Endothelial cell of umbilical vein (primary cell): ENCODE measurements around the gene RPL22L1.

Experiments
- CTCF ChIP-seq, 2 donors: IDR thresholded peaks; 1 replicate in 1 of 2; 2 replicates in 1 of 2; pipeline ENCODE4 v1.5.1; 2011; ENCODE audit warnings: low read length in 2 of 2, mild to moderate bottlenecking in 2 of 2, moderate library complexity in 2 of 2, control low read depth in 1 of 2, inconsistent platforms in 1 of 2, low read depth in 1 of 2; ENCODE audit not compliant: insufficient read depth in 1 of 2; ENCODE audit errors: extremely low read depth in 1 of 2
- EZH2 ChIP-seq: IDR thresholded peaks from 2 replicates; pipeline ENCODE4 v1.6.1; 2012; ENCODE audit warnings: borderline replicate concordance, low read depth, mild to moderate bottlenecking, moderate library complexity, low read length, inconsistent platforms; ENCODE audit not compliant: severe bottlenecking
- FOS ChIP-seq: IDR thresholded peaks from 2 replicates; pipeline ENCODE4 v1.6.1; 2011; ENCODE audit warnings: mild to moderate bottlenecking, low read length, moderate library complexity, borderline replicate concordance; ENCODE audit not compliant: insufficient read depth
- GATA2 ChIP-seq: IDR thresholded peaks from 2 replicates; pipeline ENCODE4 v1.7.0; 2011; ENCODE audit warnings: low read depth, mild to moderate bottlenecking, moderate library complexity, mixed read lengths, low read length; ENCODE audit not compliant: insufficient read length, insufficient read depth
- JUN ChIP-seq: IDR thresholded peaks from 2 replicates; pipeline ENCODE4 v1.6.1; 2011; ENCODE audit warnings: borderline replicate concordance, low read depth; ENCODE audit not compliant: insufficient read length, insufficient read depth
- MAX ChIP-seq: IDR thresholded peaks from 2 replicates; pipeline ENCODE4 v1.6.1; 2011; ENCODE audit not compliant: insufficient read depth, insufficient read length
- MYC ChIP-seq: IDR thresholded peaks from one replicate; pipeline ENCODE4 v1.6.1; 2011; ENCODE audit warnings: mild to moderate bottlenecking, low read depth, low read length
- POLR2A ChIP-seq: IDR thresholded peaks from 2 replicates; pipeline ENCODE4 v1.6.1; 2012; ENCODE audit warnings: low read depth, mild to moderate bottlenecking, control low read depth, low read length
- POLR2AphosphoS5 ChIP-seq: IDR thresholded peaks from 2 replicates; pipeline ENCODE4 v1.6.1; 2012; ENCODE audit warnings: low read depth, mild to moderate bottlenecking, control low read depth, low read length, moderate library complexity; ENCODE audit not compliant: insufficient read depth

- TF ChIP-seq JUN (no peak), EZH2 (no peak), MYC (peak; percentile 47), CTCF (IDR thresholded peaks at IDR 0.05; ENCODE audit: extremely low read depth in 1 of 2, insufficient read depth in 1 of 2, low read depth in 1 of 2, low read length in 2 of 2) (peak in 1 of 2 donors; percentile 13), POLR2AphosphoS5 (peak; percentile 100), POLR2A (peak; percentile 99), FOS (no peak), MAX (peak; percentile 69), GATA2 (no peak)
Measured at GRCh38 chr3:170869645-170870593, at the start of gene RPL22L1.
